ENCODE data around the gene CDC20.

The CDC20 gene

DNA sequence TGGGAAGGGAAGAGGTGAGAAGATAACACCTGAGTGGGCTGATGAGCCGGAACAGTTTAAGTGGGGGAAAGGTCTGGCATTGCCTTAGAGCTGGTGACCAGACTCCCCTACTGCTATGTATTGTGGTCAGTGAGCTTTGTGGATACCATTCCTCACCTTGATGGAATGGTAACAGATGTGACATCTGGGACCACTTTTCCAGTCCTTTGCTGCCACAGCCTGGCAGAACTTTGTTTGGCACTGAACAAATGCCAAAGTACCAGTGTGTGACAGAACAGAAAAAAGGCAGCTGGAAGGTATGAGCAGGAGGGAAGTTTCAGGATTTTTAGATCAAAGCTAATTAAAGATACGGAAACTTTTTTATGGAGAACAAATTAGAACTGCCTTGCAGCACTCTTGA lies 24.7 kb downstream of the CDC20 start:
- no peak overlapping the region for H3K27ac ChIP-seq
- TF ChIP-seq, protein P1, sequence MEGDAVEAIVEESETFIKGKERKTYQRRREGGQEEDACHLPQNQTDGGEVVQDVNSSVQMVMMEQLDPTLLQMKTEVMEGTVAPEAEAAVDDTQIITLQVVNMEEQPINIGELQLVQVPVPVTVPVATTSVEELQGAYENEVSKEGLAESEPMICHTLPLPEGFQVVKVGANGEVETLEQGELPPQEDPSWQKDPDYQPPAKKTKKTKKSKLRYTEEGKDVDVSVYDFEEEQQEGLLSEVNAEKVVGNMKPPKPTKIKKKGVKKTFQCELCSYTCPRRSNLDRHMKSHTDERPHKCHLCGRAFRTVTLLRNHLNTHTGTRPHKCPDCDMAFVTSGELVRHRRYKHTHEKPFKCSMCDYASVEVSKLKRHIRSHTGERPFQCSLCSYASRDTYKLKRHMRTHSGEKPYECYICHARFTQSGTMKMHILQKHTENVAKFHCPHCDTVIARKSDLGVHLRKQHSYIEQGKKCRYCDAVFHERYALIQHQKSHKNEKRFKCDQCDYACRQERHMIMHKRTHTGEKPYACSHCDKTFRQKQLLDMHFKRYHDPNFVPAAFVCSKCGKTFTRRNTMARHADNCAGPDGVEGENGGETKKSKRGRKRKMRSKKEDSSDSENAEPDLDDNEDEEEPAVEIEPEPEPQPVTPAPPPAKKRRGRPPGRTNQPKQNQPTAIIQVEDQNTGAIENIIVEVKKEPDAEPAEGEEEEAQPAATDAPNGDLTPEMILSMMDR (conservative IDR thresholded peaks at IDR 0.05; ENCODE audit: low read depth) = no peak; the same call in 1 of the 2 replicates
- DNase-seq (ENCODE audit: low spot score) = no peak
- ChIA-PET CTCF (interaction anchor here (0.7 to 2.0 kb wide), 5 partner anchors 16 to 310 kb away, joined by 3 to 11 read pairs (median 5); partner anchors contain the start of gene ELOVL1), POLR2A (ENCODE audit: low non-redundant PET) (no interaction called here)

DNA sequence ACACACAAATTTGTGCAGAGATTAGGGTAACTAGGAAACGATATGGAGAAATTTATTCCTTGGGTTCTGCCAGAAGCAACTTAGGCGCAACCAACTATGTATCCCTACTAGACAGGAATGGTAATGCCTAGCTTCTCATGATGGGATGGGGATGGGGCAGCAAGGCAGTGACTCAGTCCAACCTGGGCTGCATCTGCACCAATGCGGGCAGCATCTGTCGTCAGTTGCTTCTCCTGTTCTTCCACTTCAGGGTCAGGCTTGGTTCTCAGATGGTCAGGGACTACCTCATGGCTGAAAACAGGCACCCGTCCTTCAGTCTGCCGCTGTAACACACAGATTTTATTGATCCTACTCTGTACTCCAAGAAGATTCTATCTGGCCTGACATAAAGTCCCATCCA lies 27.9 kb downstream of the CDC20 start:
- ChIA-PET CTCF (no interaction called here), POLR2A (ENCODE audit: low non-redundant PET) (no interaction called here)
- TF ChIP-seq, protein P1 (conservative IDR thresholded peaks at IDR 0.05; ENCODE audit: low read depth) = no peak
- no peak for DNase-seq (ENCODE audit: low spot score)
- no peak overlapping the region for H3K27ac ChIP-seq

DNA sequence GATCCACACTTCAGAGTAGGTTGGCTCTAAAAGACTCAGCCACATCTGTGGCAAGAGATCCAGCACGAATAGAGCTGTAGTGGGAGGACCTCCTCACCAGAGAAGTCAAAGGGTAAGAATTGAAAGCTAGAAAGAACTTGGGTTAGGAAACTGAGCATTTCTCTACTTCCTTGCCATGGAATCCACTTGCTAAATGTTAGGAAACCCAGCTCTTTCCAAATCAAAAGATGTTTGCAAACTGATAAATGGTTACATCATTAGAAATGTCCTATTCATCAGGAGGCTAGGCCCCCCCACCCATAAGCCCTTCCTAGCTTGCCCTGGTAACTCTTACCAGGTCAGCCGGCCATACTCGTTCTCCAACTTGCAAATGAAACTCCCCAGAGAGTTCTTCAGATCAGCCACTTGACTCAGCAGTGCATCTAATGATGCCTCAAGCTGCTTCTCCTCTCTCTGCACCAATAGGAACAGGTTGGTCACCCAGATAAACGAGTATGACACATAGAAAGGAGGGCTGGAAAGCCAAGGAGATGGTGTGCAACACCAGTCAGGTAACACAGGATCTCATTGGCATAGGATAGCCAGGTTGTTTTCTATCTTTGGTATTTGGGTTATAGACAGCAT lies 29.3 kb downstream of the CDC20 start:
- POLR2A ChIA-PET (ENCODE audit: low non-redundant PET) = interaction anchor here (0.5 kb wide), 1 partner anchor 11 kb away, joined by 4 read pairs; no protein-coding TSS in a partner anchor
- no peak overlapping the region for H3K27ac ChIP-seq
- TF ChIP-seq, protein P1 (conservative IDR thresholded peaks at IDR 0.05; ENCODE audit: low read depth) = no peak
- CTCF ChIA-PET = interaction anchor here (0.6 kb wide), 3 partner anchors 29 to 152 kb away, joined by 3 to 4 read pairs (median 4); no protein-coding TSS in a partner anchor
- DNase-seq (ENCODE audit: low spot score) = no peak

DNA sequence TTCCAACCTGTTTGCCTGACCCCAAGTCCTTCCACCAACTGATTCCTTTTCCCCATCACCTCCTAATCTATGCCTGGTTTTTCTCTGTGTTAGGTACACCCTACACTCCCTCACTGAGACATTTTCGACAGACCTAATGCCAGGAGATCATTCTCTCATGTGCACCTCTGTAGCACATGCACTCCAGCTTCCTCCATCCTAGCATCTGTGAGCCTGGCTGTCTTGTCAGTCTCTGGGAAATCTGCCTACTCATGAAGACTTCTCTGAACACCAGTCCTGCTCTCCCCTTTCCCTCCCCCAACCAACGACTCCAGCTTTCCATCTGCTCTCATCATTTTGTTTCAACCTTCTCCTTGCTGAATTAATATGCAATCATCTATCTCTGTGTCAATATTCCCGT lies 29.8 kb downstream of the CDC20 start:
- CTCF ChIA-PET = interaction anchor here (0.6 to 1.2 kb wide), 3 partner anchors 30 to 162 kb away, joined by 3 to 6 read pairs (median 4); partner anchors contain the start of gene CDC20
- TF ChIP-seq, protein P1 (conservative IDR thresholded peaks at IDR 0.05; ENCODE audit: low read depth) = no peak
- H3K27ac ChIP-seq = no peak overlapping the region
- POLR2A ChIA-PET (ENCODE audit: low non-redundant PET) = interaction anchor here (0.5 kb wide), 1 partner anchor 11 kb away, joined by 4 read pairs; no protein-coding TSS in a partner anchor
- DNase-seq (ENCODE audit: low spot score) = no peak

DNA sequence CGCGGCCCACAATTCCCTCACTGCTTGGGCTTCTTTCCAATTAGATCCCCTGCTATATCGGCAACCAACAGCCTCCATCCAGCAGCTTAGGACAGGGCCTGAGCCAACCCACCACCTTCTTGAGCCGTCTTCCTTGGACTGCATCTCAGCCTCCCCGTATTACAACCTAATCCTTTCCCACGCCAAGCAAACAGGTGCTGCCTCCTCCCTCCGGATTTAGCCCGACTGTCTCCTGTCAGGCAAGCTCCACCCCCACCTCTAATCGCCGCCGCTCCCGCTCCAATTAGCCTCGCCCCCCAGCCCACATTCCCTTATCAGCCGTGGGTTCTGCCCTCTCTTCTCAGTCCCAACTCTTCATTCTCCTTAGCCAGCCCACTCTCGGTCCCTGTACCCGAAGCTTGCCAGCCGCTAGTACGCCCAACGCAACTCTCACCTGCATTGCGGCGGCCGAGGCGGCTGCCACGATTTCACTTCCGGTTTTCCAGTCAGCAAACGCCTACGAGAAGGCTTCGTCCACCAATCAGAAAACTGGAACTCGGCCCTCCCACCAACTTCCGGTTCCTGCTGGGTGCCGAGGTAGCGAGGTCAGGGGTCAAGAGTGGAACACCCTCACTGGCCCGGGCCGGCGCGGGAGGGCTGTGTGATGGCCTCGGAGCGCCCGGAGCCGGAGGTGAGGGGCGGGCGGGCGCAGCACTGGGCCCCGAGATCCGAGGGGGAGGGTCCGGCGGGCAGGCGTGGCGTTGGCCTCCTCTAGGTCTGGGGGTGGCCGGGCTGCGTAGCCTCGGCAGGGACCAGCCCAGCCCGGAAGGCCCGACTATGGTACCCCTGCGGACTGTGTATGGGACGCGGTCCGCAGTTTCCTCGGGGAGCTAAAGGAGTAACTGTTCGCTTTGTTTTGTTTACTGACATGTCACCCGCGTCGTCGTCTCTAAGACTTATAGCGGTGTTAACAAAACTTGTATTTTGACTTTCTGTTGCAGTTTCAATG lies 30.8 kb downstream of the CDC20 start, which contains the start of the genes MED8 and SZT2:
TSS of gene MED8 (minus strand) at position 475 of the 988 bp plus-strand sequence. CDS start at position 439, 36 bp downstream.
TSS of gene SZT2 (plus strand) at position 574 of the 988 bp plus-strand sequence. CDS start at position 644, 70 bp downstream.
- CTCF ChIA-PET = interaction anchor here (1.2 to 1.3 kb wide), 3 partner anchors 31 to 163 kb away, joined by 3 to 6 read pairs (median 3); partner anchors contain the start of gene CDC20
- TF ChIP-seq, protein P1 (conservative IDR thresholded peaks at IDR 0.05; ENCODE audit: low read depth) = no peak
- POLR2A ChIA-PET (ENCODE audit: low non-redundant PET) = interaction anchor here (0.5 kb wide), 1 partner anchor 137 kb away, joined by 3 read pairs; no protein-coding TSS in a partner anchor
- peak; percentile 97 for DNase-seq (ENCODE audit: low spot score)
- peak within 1 kb of the TSS; percentile 78 for H3K27ac ChIP-seq

DNA sequence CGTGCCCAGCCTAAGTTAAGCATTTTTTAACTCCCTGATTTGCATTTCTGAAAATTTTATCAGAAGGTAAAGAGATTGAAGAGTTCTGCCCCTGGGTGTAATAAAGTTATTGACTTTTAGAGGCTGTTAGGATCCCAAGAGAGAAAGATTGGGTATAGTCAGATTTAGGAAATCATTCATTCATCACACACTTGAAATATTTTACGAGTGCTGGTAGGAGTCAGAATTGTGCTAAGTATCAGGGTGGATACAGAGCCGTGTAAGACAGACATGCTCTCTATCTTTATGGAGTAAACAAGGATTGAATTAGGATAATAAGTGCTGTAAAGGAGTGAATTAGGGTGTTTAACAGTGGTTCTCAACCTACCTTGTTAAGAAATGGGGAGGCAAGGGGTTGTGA lies 33.9 kb downstream of the CDC20 start:
- POLR2A ChIA-PET (ENCODE audit: low non-redundant PET) = no interaction called here

More for the DNA sequence above, 33.9 kb downstream of the CDC20 start:
- no peak for DNase-seq (ENCODE audit: low spot score)
- H3K27ac ChIP-seq = no peak overlapping the region
- TF ChIP-seq, protein P1 (conservative IDR thresholded peaks at IDR 0.05; ENCODE audit: low read depth) = no peak
- CTCF ChIA-PET = interaction anchor here (0.7 kb wide), 1 partner anchor 85 kb away, joined by 3 read pairs; no protein-coding TSS in a partner anchor

All from RWPE1 (cell line).